HCT116 (cell line): ENCODE data around the gene SOX18. TPM values are rescaled to one million over a fixed set of nuclear protein-coding genes. Genes with fewer than 3 reads are reported as not detected.

Experiments
- ATAC-seq: fragments of 200-7000 bp; cut with Tn5 transposase; 2 replicates; pipeline ENCODE4 v1.9.1; 2020; ENCODE audit warnings: mild to moderate bottlenecking, moderate library complexity
- BruUV-seq: library from RNA; stranded (reverse); fragments of 400-500 nt; replicated peaks from 2 replicates; lab custom pipeline; 2021; lab: Mats Ljungman, UMichigan
- CTCF ChIA-PET: fragments of 300-600 bp; sonication (Branson Sonifier 250); formaldehyde crosslinking; loops from one replicate; lab custom pipeline; 2021; ENCODE audit warnings: antibody characterized with exemption; lab: Charles Lee
- POLR2A ChIA-PET: fragments of 300-600, 350-600 bp; sonication (Branson Sonifier 250); formaldehyde crosslinking; loops from one replicate; lab custom pipeline; 2021; ENCODE audit warnings: antibody characterized with exemption; lab: Charles Lee
- RAD21 ChIA-PET, 2 experiments: fragments of 300-600 bp; sonication (Branson Sonifier 250); formaldehyde crosslinking; loops; one replicate each; lab custom pipeline; 2023; ENCODE audit warnings: low total read pairs in 2 of 2; ENCODE audit not compliant: uncharacterized antibody in 2 of 2, unreplicated experiment in 2 of 2, low non-redundant PET in 1 of 2; lab: Charles Lee
- DNase-seq: peaks from one replicate; pipeline ENCODE4 v3.0.0-alpha.2; 2010; ENCODE audit warnings: low read depth, low spot score
- H2AFZ ChIP-seq: fragments of 200-600 bp; shearing (Covaris generic), sonication (generic); 2 replicates; pipeline ENCODE4 v1.6.1; 2017; ENCODE audit warnings: low read depth, mixed run types, mixed read lengths, antibody characterized with exemption, low read length; ENCODE audit not compliant: poor library complexity, severe bottlenecking
- H3K27ac ChIP-seq: 2 replicates; pipeline ENCODE4 v1.5.1; 2012; ENCODE audit warnings: low read depth, low read length
- H3K27me3 ChIP-seq: fragments of 200-600 bp; sonication (generic); 2 replicates; pipeline ENCODE4 v1.6.1; 2016; ENCODE audit warnings: mixed run types, low read length, mixed read lengths; ENCODE audit not compliant: insufficient read depth
- H3K36me3 ChIP-seq, 2 experiments: fragments of 200-500 bp in 1 of 2; fragments of 200-600 bp in 1 of 2; sonication (Bioruptor generic) in 1 of 2; sonication (generic) in 1 of 2; 2 replicates each; pipeline versions ENCODE4 v1.5.1 to v1.6.1; 2014 to 2016; ENCODE audit warnings: low read length in 2 of 2, inconsistent platforms in 1 of 2, mixed read lengths in 1 of 2, mixed run types in 1 of 2; ENCODE audit not compliant: insufficient read depth in 2 of 2, control insufficient read depth in 1 of 2
- H3K4me1 ChIP-seq, 2 experiments: fragments of 200-600 bp in 1 of 2; sonication (generic) in 1 of 2; 2 replicates each; pipeline versions ENCODE4 v1.5.1 to v1.6.1; 2012 to 2017; ENCODE audit warnings: low read length in 2 of 2, inconsistent platforms in 1 of 2, mild to moderate bottlenecking in 1 of 2, mixed read lengths in 1 of 2, mixed run types in 1 of 2, moderate library complexity in 1 of 2; ENCODE audit not compliant: insufficient read depth in 2 of 2, control insufficient read depth in 1 of 2
- H3K4me2 ChIP-seq: fragments of 200-600 bp; sonication (generic); 2 replicates; pipeline ENCODE4 v1.6.1; 2017; ENCODE audit warnings: mixed run types, low read length, mixed read lengths
- H3K4me3 ChIP-seq, 2 experiments: fragments of 200-600 bp in 1 of 2; sonication (generic) in 1 of 2; replicated peaks in 1 of 2; 2 replicates each; pipeline ENCODE4 v1.5.1; 2011 to 2016; ENCODE audit warnings: low read length in 2 of 2, control low read depth in 1 of 2, low read depth in 1 of 2, mild to moderate bottlenecking in 1 of 2, mixed read lengths in 1 of 2, mixed run types in 1 of 2
- H3K79me2 ChIP-seq: fragments of 200-600 bp; sonication (generic); 2 replicates; pipeline ENCODE4 v1.6.1; 2017; ENCODE audit warnings: mild to moderate bottlenecking, mixed run types, low read length, moderate library complexity, mixed read lengths; ENCODE audit not compliant: insufficient read depth
- H3K9ac ChIP-seq: fragments of 200-600 bp; sonication (generic); 2 replicates; pipeline ENCODE4 v1.6.1; 2016; ENCODE audit warnings: low read length, mixed read lengths
- H3K9me2 ChIP-seq: fragments of 200-600 bp; sonication (generic), shearing (Covaris generic); 2 replicates; pipeline ENCODE4 v1.6.1; 2017; ENCODE audit warnings: mixed run types, mild to moderate bottlenecking, moderate library complexity; ENCODE audit not compliant: insufficient read depth
- H3K9me3 ChIP-seq, 2 experiments: fragments of 200-500 bp in 1 of 2; fragments of 200-600 bp in 1 of 2; sonication (Bioruptor generic) in 1 of 2; sonication (generic) in 1 of 2; 2 replicates each; pipeline ENCODE4 v1.6.1; 2014 to 2017; ENCODE audit warnings: low read length in 2 of 2, mixed read lengths in 2 of 2, inconsistent platforms in 1 of 2, low read depth in 1 of 2, mild to moderate bottlenecking in 1 of 2, mixed run types in 1 of 2, moderate library complexity in 1 of 2; ENCODE audit not compliant: control insufficient read depth in 1 of 2, insufficient read depth in 1 of 2
- H4K20me1 ChIP-seq: fragments of 200-600 bp; sonication (generic), shearing (Covaris generic); 2 replicates; pipeline ENCODE4 v1.6.1; 2017; ENCODE audit warnings: mixed run types, mild to moderate bottlenecking, moderate library complexity; ENCODE audit not compliant: insufficient read depth
- CEBPB ChIP-seq: IDR thresholded peaks from 2 replicates; pipeline ENCODE4 v1.6.1; 2012; ENCODE audit warnings: low read depth
- EGR1 ChIP-seq: IDR thresholded peaks from 2 replicates; pipeline ENCODE4 v1.6.1; 2012; ENCODE audit warnings: low read depth
- EZH2 ChIP-seq: fragments of 200-600 bp; sonication (generic); IDR thresholded peaks from 2 replicates; pipeline ENCODE4 v1.6.1; 2017; ENCODE audit warnings: antibody characterized with exemption, mixed run types
- EZH2phosphoT487 ChIP-seq: fragments of 200-600 bp; IDR thresholded peaks from 2 replicates; pipeline ENCODE4 v1.6.1; 2018; ENCODE audit warnings: antibody characterized with exemption, borderline replicate concordance
- JUND ChIP-seq: IDR thresholded peaks from 2 replicates; pipeline ENCODE4 v1.6.1; 2012
- POLR2A ChIP-seq: IDR thresholded peaks from 2 replicates; pipeline ENCODE4 v1.7.0; 2011; ENCODE audit warnings: borderline replicate concordance; ENCODE audit not compliant: insufficient read depth, insufficient read length; ENCODE audit errors: extremely low read depth
- POLR2AphosphoS5 ChIP-seq: IDR thresholded peaks from 2 replicates; pipeline ENCODE4 v1.6.1; 2011; ENCODE audit warnings: mild to moderate bottlenecking, low read depth, low read length, moderate library complexity
- RAD21 ChIP-seq: IDR thresholded peaks from 2 replicates; pipeline ENCODE4 v1.6.1; 2012; ENCODE audit warnings: low read depth, mild to moderate bottlenecking
- SIN3A ChIP-seq: IDR thresholded peaks from 2 replicates; pipeline ENCODE4 v1.6.1; 2012; ENCODE audit warnings: low read depth
- SP1 ChIP-seq: IDR thresholded peaks from 2 replicates; pipeline ENCODE4 v1.6.1; 2012; ENCODE audit warnings: low read depth
- TCF7L2 ChIP-seq: IDR thresholded peaks from 2 replicates; pipeline ENCODE4 v1.7.0; 2011; ENCODE audit warnings: borderline replicate concordance, inconsistent platforms; ENCODE audit not compliant: insufficient read depth, insufficient read length; ENCODE audit errors: extremely low read depth
- YY1 ChIP-seq: IDR thresholded peaks from 2 replicates; pipeline ENCODE4 v1.6.1; 2011; ENCODE audit warnings: low read length, low read depth, moderate library complexity, mild to moderate bottlenecking; ENCODE audit not compliant: insufficient replicate concordance; ENCODE audit errors: extremely low read depth
- ZFX ChIP-seq: fragments of 450-650 bp; IDR thresholded peaks from 2 replicates; pipeline ENCODE4 v1.6.1; 2017
- intact Hi-C: fragments of 100-400 bp; cut with micrococcal nuclease; formaldehyde crosslinking; loops from 2 replicates; pipeline ENCODE4 v1.10.0; 2022
- total RNA-seq: library from RNA; stranded (reverse); gene quantifications from one replicate; pipeline ENCODE4 v1.2.1, GENCODE V29; 2021; ENCODE audit not compliant: unreplicated experiment
- TF ChIP-seq, protein P1 (sequence below): IDR thresholded peaks from 2 replicates; pipeline ENCODE4 v1.6.1; 2012
- TF ChIP-seq, protein P2 (sequence below): IDR thresholded peaks from 2 replicates; pipeline ENCODE4 v1.6.1; 2012

The SOX18 gene
- total RNA-seq, 1 experiment from 2014 or later, result 3.3 TPM

DNA sequence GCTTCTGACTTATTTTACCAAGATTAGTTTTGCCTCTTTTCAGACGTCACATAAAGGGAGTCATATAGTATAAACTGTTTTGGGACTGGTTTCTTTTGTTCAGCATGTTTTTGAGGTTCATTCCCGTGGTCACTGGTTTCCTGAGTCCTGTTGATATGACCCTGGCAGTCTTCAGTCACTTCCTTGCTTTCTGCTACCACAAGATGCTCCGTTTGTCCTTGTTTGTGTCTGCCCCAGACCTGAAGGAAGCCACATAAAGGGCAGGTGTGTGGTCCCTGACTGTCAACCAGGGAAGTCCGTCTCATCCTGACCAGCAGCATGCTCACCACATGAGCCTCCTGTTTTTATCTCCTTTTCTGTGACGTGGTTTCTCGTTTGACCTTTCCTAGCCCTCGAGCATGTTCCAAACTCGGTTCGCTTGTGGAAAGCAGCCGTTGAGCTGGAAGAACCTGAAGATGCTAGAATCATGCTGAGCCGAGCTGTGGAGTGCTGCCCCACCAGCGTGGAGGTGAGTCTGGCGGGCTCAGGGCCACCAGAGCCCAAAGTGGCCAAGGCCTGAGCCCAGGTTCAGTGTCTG is 39.5 kb downstream of the SOX18 start:
- Histone ChIP-seq H2AFZ (no peak overlapping the region), H3K4me1 (no peaks in the 10 kb centered on the region), H3K27me3 (no peaks in the 10 kb centered on the region), H3K9ac (no peak overlapping the region), H3K4me3 (no peak overlapping the region), H3K79me2 (peaks cover 30% of the 10 kb centered on the region), H3K4me2 (no peak overlapping the region), H4K20me1 (no peaks in the 10 kb centered on the region), H3K36me3 (peaks cover 36 to 63% of the 10 kb centered on the region in 2 experiments), H3K27ac (no peak overlapping the region), H3K9me2 (no peaks in the 10 kb centered on the region), H3K9me3 (peaks cover 3 to 7% of the 10 kb centered on the region in 2 experiments; a peak in 2 of 4 replicates)
- BruUV-seq, result no TSS peak
- RAD21 ChIA-PET, result no interaction called here
- intact Hi-C loops, result no loop called here
- ATAC-seq (no peak), DNase-seq (no peak)
- CTCF ChIA-PET, result no interaction called here
- TF ChIP-seq POLR2AphosphoS5 (no peak), CEBPB (no peak), ZFX (no peak), TCF7L2 (no peak), YY1 (no peak), JUND (no peak), SP1 (no peak), RAD21 (no peak), EZH2phosphoT487 (no peak), SIN3A (no peak), EZH2 (no peak), EGR1 (no peak), POLR2A (no peak)
- TF ChIP-seq, protein P1, sequence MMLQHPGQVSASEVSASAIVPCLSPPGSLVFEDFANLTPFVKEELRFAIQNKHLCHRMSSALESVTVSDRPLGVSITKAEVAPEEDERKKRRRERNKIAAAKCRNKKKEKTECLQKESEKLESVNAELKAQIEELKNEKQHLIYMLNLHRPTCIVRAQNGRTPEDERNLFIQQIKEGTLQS, result no peak
- TF ChIP-seq, protein P2, sequence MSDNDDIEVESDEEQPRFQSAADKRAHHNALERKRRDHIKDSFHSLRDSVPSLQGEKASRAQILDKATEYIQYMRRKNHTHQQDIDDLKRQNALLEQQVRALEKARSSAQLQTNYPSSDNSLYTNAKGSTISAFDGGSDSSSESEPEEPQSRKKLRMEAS, result no peak
- POLR2A ChIA-PET, result no interaction called here
